ENCODE measurements around the gene SLC25A12. TPM values are rescaled to one million over a fixed set of nuclear protein-coding genes. Genes with fewer than 3 reads are reported as not detected.
"Not testable (repeated sequence)": the region's sequence is repeated elsewhere in the genome, so short reads cannot be mapped to it uniquely, and the experiment has no call there.

SLC25A12 gene
- polyA plus RNA-seq, 1 experiment = 16.3 TPM

- H3K36me3 ChIP-seq (ENCODE audit: control insufficient read depth, insufficient read depth, low read length) = peaks cover 1% of the 10 kb centered on the region; the same call in 1 of the 2 replicates
- DNase-seq (ENCODE audit: low read depth) = no peak
- no peaks in the 10 kb centered on the region for H3K27me3 ChIP-seq (ENCODE audit: control insufficient read depth, insufficient read depth, low read length)
- no peak overlapping the region for H3K4me3 ChIP-seq (ENCODE audit: low read depth, low read length)
- CTCF ChIA-PET = interaction anchor here (0.6 to 6.2 kb wide), 2 partner anchors 9 to 292 kb away, joined by 3 to 59 read pairs; no protein-coding TSS in a partner anchor
- TF ChIP-seq CTCF (IDR thresholded peaks at IDR 0.05; ENCODE audit: insufficient read depth, low read depth, low read length) = no peak
- POLR2A ChIA-PET = no interaction called here
Measured at GRCh38 chr2:171814174-171814573, 79.9 kb downstream of the SLC25A12 start.

- H3K4me3 ChIP-seq (ENCODE audit: low read depth, low read length) = no peak overlapping the region
- CTCF ChIA-PET = interaction anchor here (0.6 to 6.2 kb wide), 3 partner anchors 9 to 300 kb away, joined by 3 to 59 read pairs (median 4); no protein-coding TSS in a partner anchor
- peaks cover 1% of the 10 kb centered on the region; the same call in 1 of the 2 replicates for H3K36me3 ChIP-seq (ENCODE audit: control insufficient read depth, insufficient read depth, low read length)
- DNase-seq (ENCODE audit: low read depth) = no peak
- POLR2A ChIA-PET = no interaction called here
- H3K27me3 ChIP-seq (ENCODE audit: control insufficient read depth, insufficient read depth, low read length) = no peaks in the 10 kb centered on the region
- no peak for TF ChIP-seq CTCF (IDR thresholded peaks at IDR 0.05; ENCODE audit: insufficient read depth, low read depth, low read length)
Measured at GRCh38 chr2:171813729-171814128, 80.3 kb downstream of the SLC25A12 start.

- ChIA-PET POLR2A (no interaction called here), CTCF (interaction anchor here (0.8 to 6.2 kb wide), 3 partner anchors 32 to 300 kb away, joined by 3 to 59 read pairs (median 4); no protein-coding TSS in a partner anchor)
- Histone ChIP-seq H3K27me3 (ENCODE audit: control insufficient read depth, insufficient read depth, low read length) (no peaks in the 10 kb centered on the region), H3K36me3 (ENCODE audit: control insufficient read depth, insufficient read depth, low read length) (peaks cover 1% of the 10 kb centered on the region; the same call in 1 of the 2 replicates), H3K4me3 (ENCODE audit: low read depth, low read length) (no peak overlapping the region)
- DNase-seq (ENCODE audit: low read depth) = no peak
- TF ChIP-seq CTCF (IDR thresholded peaks at IDR 0.05; ENCODE audit: insufficient read depth, low read depth, low read length) = no peak
Measured at GRCh38 chr2:171813126-171813525, 80.9 kb downstream of the SLC25A12 start.

GRCh38 chr2:171811245-171811628, 82.8 kb downstream of the SLC25A12 start:
- POLR2A ChIA-PET = no interaction called here
- Histone ChIP-seq H3K4me3 (ENCODE audit: low read depth, low read length) (no peak overlapping the region), H3K27me3 (ENCODE audit: control insufficient read depth, insufficient read depth, low read length) (no peaks in the 10 kb centered on the region), H3K36me3 (ENCODE audit: control insufficient read depth, insufficient read depth, low read length) (peaks cover 1% of the 10 kb centered on the region; the same call in 1 of the 2 replicates)
- no peak for DNase-seq (ENCODE audit: low read depth)
- CTCF ChIA-PET = interaction anchor here (1.0 to 6.2 kb wide), 11 partner anchors 18 to 316 kb away, joined by 3 to 59 read pairs (median 7); partner anchors contain the start of gene DLX2
- TF ChIP-seq CTCF (IDR thresholded peaks at IDR 0.05; ENCODE audit: insufficient read depth, low read depth, low read length) = peak; percentile 41

GRCh38 chr2:171810422-171811244, 83.4 kb downstream of the SLC25A12 start:
- ChIA-PET POLR2A (no interaction called here), CTCF (interaction anchor here (0.6 to 6.2 kb wide), 16 partner anchors 13 to 655 kb away, joined by 3 to 59 read pairs (median 4); partner anchors contain the start of gene DLX2)
- no peaks in the 10 kb centered on the region for H3K27me3 ChIP-seq (ENCODE audit: control insufficient read depth, insufficient read depth, low read length)
- no peak for DNase-seq (ENCODE audit: low read depth)
- no peak for TF ChIP-seq CTCF (IDR thresholded peaks at IDR 0.05; ENCODE audit: insufficient read depth, low read depth, low read length)
- H3K4me3 ChIP-seq (ENCODE audit: low read depth, low read length) = no peak overlapping the region
- peaks cover 1% of the 10 kb centered on the region; the same call in 1 of the 2 replicates for H3K36me3 ChIP-seq (ENCODE audit: control insufficient read depth, insufficient read depth, low read length)

GRCh38 chr2:171808885-171809284, 85.2 kb downstream of the SLC25A12 start:
- H3K36me3 ChIP-seq (ENCODE audit: control insufficient read depth, insufficient read depth, low read length); POLR2A ChIA-PET; H3K4me3 ChIP-seq (ENCODE audit: low read depth, low read length); H3K27me3 ChIP-seq (ENCODE audit: control insufficient read depth, insufficient read depth, low read length); DNase-seq (ENCODE audit: low read depth): not testable (repeated sequence)
- CTCF ChIA-PET = interaction anchor here (1.0 to 6.2 kb wide), 3 partner anchors 183 to 318 kb away, joined by 3 to 59 read pairs (median 4); no protein-coding TSS in a partner anchor

Data from BJ (cell line).